OCI-LY7 (cell line): ENCODE results near the gene SASH1. TPM values are rescaled to one million over a fixed set of nuclear protein-coding genes. Genes with fewer than 3 reads are reported as not detected.

Experiments used
- BruUV-seq: library from RNA; stranded (reverse); fragments of 400-500 nt; replicated peaks from 2 replicates; lab custom pipeline; 2021; lab: Mats Ljungman, UMichigan
- CTCF ChIA-PET: fragments of 300-600 bp; sonication (Branson Sonifier 250); formaldehyde crosslinking; loops from one replicate; lab custom pipeline; 2022; ENCODE audit warnings: antibody characterized with exemption; ENCODE audit not compliant: unreplicated experiment; lab: Charles Lee
- POLR2A ChIA-PET: fragments of 300-600 bp; sonication (Branson Sonifier 250); formaldehyde crosslinking; loops from one replicate; lab custom pipeline; 2022; ENCODE audit warnings: antibody characterized with exemption; lab: Charles Lee
- DNase-seq: peaks from one replicate; pipeline ENCODE4 v3.0.0-alpha.2; 2015; ENCODE audit warnings: low spot score
- H2AFZ ChIP-seq: fragments of 200-600 bp; sonication (generic), shearing (Covaris generic); 2 replicates; pipeline ENCODE4 v1.6.1; 2014; ENCODE audit warnings: mild to moderate bottlenecking, antibody characterized with exemption, low read length, moderate library complexity
- H3K27ac ChIP-seq: fragments of 200-600 bp; sonication (generic); 2 replicates; pipeline ENCODE4 v1.5.1; 2014; ENCODE audit warnings: mixed run types, low read depth, mild to moderate bottlenecking, moderate library complexity, low read length, inconsistent platforms; ENCODE audit not compliant: poor library complexity, severe bottlenecking
- H3K36me3 ChIP-seq: fragments of 200-600 bp; sonication (generic); 2 replicates; pipeline ENCODE4 v1.6.1; 2014; ENCODE audit warnings: mild to moderate bottlenecking, antibody characterized with exemption, low read length, moderate library complexity, mixed read lengths; ENCODE audit not compliant: insufficient read depth
- H3K4me1 ChIP-seq: fragments of 200-600 bp; sonication (generic); 2 replicates; pipeline ENCODE4 v1.5.1; 2014; ENCODE audit warnings: mild to moderate bottlenecking, low read length; ENCODE audit not compliant: insufficient read depth, poor library complexity, severe bottlenecking
- H3K4me2 ChIP-seq: fragments of 200-600 bp; sonication (generic); 2 replicates; pipeline ENCODE4 v1.6.1; 2014; ENCODE audit warnings: mild to moderate bottlenecking, low read length
- H3K4me3 ChIP-seq: fragments of 200-600 bp; sonication (generic); 2 replicates; pipeline ENCODE4 v1.5.1; 2014; ENCODE audit warnings: mild to moderate bottlenecking, low read depth, low read length; ENCODE audit not compliant: poor library complexity, severe bottlenecking
- H3K79me2 ChIP-seq: fragments of 200-600 bp; sonication (generic); 2 replicates; pipeline ENCODE4 v1.6.1; 2016; ENCODE audit warnings: low read depth, mild to moderate bottlenecking, low read length, moderate library complexity, mixed read lengths; ENCODE audit not compliant: insufficient read depth
- H3K9me2 ChIP-seq: fragments of 200-600 bp; sonication (generic); 2 replicates; pipeline ENCODE4 v1.6.1; 2016; ENCODE audit warnings: mild to moderate bottlenecking, low read length, mixed read lengths; ENCODE audit not compliant: insufficient read depth
- H3K9me3 ChIP-seq: fragments of 200-600 bp; sonication (generic); 2 replicates; pipeline ENCODE4 v1.6.1; 2014; ENCODE audit warnings: mild to moderate bottlenecking, mixed run types, low read length, mixed read lengths
- H4K20me1 ChIP-seq: fragments of 200-600 bp; sonication (generic); 2 replicates; pipeline ENCODE4 v1.6.1; 2014; ENCODE audit warnings: mild to moderate bottlenecking, antibody characterized with exemption, low read length, moderate library complexity, mixed read lengths; ENCODE audit not compliant: insufficient read depth
- CTCF ChIP-seq: fragments of 200-600 bp; sonication (generic); conservative IDR thresholded peaks from 2 replicates; pipeline ENCODE4 v1.5.1; 2014; ENCODE audit warnings: mild to moderate bottlenecking, antibody characterized with exemption, low read length, moderate library complexity, mixed read lengths
- EZH2phosphoT487 ChIP-seq: fragments of 200-600 bp; sonication (generic); IDR thresholded peaks from 2 replicates; pipeline ENCODE4 v1.6.1; 2018; ENCODE audit warnings: low read depth, borderline replicate concordance, mild to moderate bottlenecking, mixed run types, antibody characterized with exemption, low read length, moderate library complexity, mixed read lengths
- intact Hi-C: fragments of 100-400 bp; cut with micrococcal nuclease; formaldehyde crosslinking; loops from one replicate; pipeline ENCODE4 v1.10.0; 2022; ENCODE audit not compliant: unreplicated experiment
- total RNA-seq, 2 experiments: library from RNA; depleted of rRNA in 1 of 2; stranded (reverse); fragments of >200 nt in 1 of 2; shearing (Covaris generic) in 1 of 2; gene quantifications; 2 replicates each; pipeline ENCODE4 v1.2.3, GENCODE V29; 2014 to 2022

SASH1 gene
- total RNA-seq, 2 experiments from 2014 or later = not detected

GRCh38 chr6:148392671-148393070 lies 50.0 kb downstream of the SASH1 start:
- Histone ChIP-seq H3K4me1 (no peaks in the 10 kb centered on the region), H4K20me1 (no peaks in the 10 kb centered on the region), H3K4me2 (no peak overlapping the region), H3K4me3 (no peak overlapping the region), H3K9me3 (no peaks in the 10 kb centered on the region), H3K9me2 (no peaks in the 10 kb centered on the region), H2AFZ (no peak overlapping the region), H3K36me3 (no peaks in the 10 kb centered on the region), H3K27ac (no peak overlapping the region), H3K79me2 (no peaks in the 10 kb centered on the region)
- ChIA-PET CTCF (no interaction called here), POLR2A (no interaction called here)
- intact Hi-C loops = no loop called here
- no peak for DNase-seq
- TF ChIP-seq CTCF = no peak
- no peak for TF ChIP-seq EZH2phosphoT487
- no TSS peak for BruUV-seq

- TF ChIP-seq CTCF (no peak), EZH2phosphoT487 (no peak)
- Histone ChIP-seq H3K4me2 (no peak overlapping the region), H4K20me1 (no peaks in the 10 kb centered on the region), H3K4me3 (no peak overlapping the region), H3K9me2 (no peaks in the 10 kb centered on the region), H3K4me1 (no peaks in the 10 kb centered on the region), H3K79me2 (no peaks in the 10 kb centered on the region), H3K36me3 (no peaks in the 10 kb centered on the region), H3K27ac (no peak overlapping the region), H3K9me3 (no peaks in the 10 kb centered on the region), H2AFZ (no peak overlapping the region)
- intact Hi-C loops = no loop called here
- BruUV-seq = no TSS peak
- DNase-seq = no peak
- POLR2A ChIA-PET = interaction anchor here (0.6 kb wide), 1 partner anchor 1471 kb away, joined by 3 read pairs; no protein-coding TSS in a partner anchor
- CTCF ChIA-PET = no interaction called here
These were observed 53.0 kb downstream of the SASH1 start for GRCh38 chr6:148395583-148396101.

GRCh38 chr6:148396411-148396810 lies 53.8 kb downstream of the SASH1 start:
- BruUV-seq = no TSS peak
- CTCF ChIA-PET = no interaction called here
- no peak overlapping the region for H3K27ac ChIP-seq
- H3K9me3 ChIP-seq = no peaks in the 10 kb centered on the region
- POLR2A ChIA-PET = no interaction called here
- H4K20me1 ChIP-seq = no peaks in the 10 kb centered on the region
- no peak for TF ChIP-seq EZH2phosphoT487
- no peak for TF ChIP-seq CTCF
- no peaks in the 10 kb centered on the region for H3K4me1 ChIP-seq
- no peaks in the 10 kb centered on the region for H3K79me2 ChIP-seq
- no peaks in the 10 kb centered on the region for H3K9me2 ChIP-seq
- DNase-seq = no peak
- intact Hi-C loops = no loop called here
- no peak overlapping the region for H2AFZ ChIP-seq
- no peaks in the 10 kb centered on the region for H3K36me3 ChIP-seq
- no peak overlapping the region for H3K4me2 ChIP-seq
- H3K4me3 ChIP-seq = no peak overlapping the region
